HS-27A (cell line): ENCODE results near the gene ZNF417.
"Not testable (repeated sequence)": the region's sequence is repeated elsewhere in the genome, so short reads cannot be mapped to it uniquely, and the experiment has no call there.

ENCODE experiments used
- DNase-seq: peaks from one replicate; pipeline ENCODE4 v3.0.0-alpha.2; 2012; ENCODE audit warnings: low read depth, missing footprints

ZNF417 gene

GRCh38 chr19:57887195-57887941 is 29.0 kb downstream of the ZNF417 start:
- DNase-seq = no peak

- no peak for DNase-seq
These were observed 30.3 kb downstream of the ZNF417 start for GRCh38 chr19:57886046-57886445.

- not testable (repeated sequence) for DNase-seq
These were observed 42.3 kb downstream of the ZNF417 start for GRCh38 chr19:57873883-57874799.

- DNase-seq = no peak
These were observed 43.9 kb downstream of the ZNF417 start for GRCh38 chr19:57872450-57872849.

- no peak for DNase-seq
These were observed 46.2 kb downstream of the ZNF417 start for GRCh38 chr19:57870225-57870624.

GRCh38 chr19:57869655-57870054 is 46.7 kb downstream of the ZNF417 start:
- DNase-seq = not testable (repeated sequence)

GRCh38 chr19:57867868-57868492 is 48.4 kb downstream of the ZNF417 start:
- no peak for DNase-seq
